K562 (cell line): ENCODE data around the gene ISG20.

Experiments
- ARID2 ChIP-seq: fragments of 450-650 bp; IDR thresholded peaks from 2 replicates; pipeline ENCODE4 v1.6.1; 2017; ENCODE audit warnings: antibody characterized with exemption, mild to moderate bottlenecking
- FOXM1 ChIP-seq, 2 experiments: fragments of 450-650 bp in 1 of 2; sonication (generic) in 1 of 2; formaldehyde crosslinking in 1 of 2; IDR thresholded peaks; 2 replicates each; pipeline versions ENCODE4 v1.6.1 to v1.9.0; 2017 to 2022; ENCODE audit warnings: low read depth in 2 of 2, mild to moderate bottlenecking in 2 of 2, missing genetic modification reagents in 1 of 2, moderate library complexity in 1 of 2
- ZKSCAN1 ChIP-seq: fragments of 150-350 bp; IDR thresholded peaks from 2 replicates; pipeline ENCODE4 v1.6.1; 2016; ENCODE audit warnings: low read depth, low read length
- ZNF384 ChIP-seq: IDR thresholded peaks from 2 replicates; pipeline ENCODE4 v1.6.1; 2012; ENCODE audit warnings: low read depth, low read length, improper control_type of control experiment
- TF ChIP-seq, protein P1 (sequence below): sonication (generic); formaldehyde crosslinking; IDR thresholded peaks from 2 replicates; pipeline ENCODE4 v1.8.0; 2022; ENCODE audit warnings: mild to moderate bottlenecking, missing genetic modification reagents
- TF ChIP-seq, protein P2 (sequence below): sonication (generic); formaldehyde crosslinking; IDR thresholded peaks from 2 replicates; pipeline ENCODE4 v1.9.0; 2022; ENCODE audit warnings: mild to moderate bottlenecking, missing genetic modification reagents

DNA sequence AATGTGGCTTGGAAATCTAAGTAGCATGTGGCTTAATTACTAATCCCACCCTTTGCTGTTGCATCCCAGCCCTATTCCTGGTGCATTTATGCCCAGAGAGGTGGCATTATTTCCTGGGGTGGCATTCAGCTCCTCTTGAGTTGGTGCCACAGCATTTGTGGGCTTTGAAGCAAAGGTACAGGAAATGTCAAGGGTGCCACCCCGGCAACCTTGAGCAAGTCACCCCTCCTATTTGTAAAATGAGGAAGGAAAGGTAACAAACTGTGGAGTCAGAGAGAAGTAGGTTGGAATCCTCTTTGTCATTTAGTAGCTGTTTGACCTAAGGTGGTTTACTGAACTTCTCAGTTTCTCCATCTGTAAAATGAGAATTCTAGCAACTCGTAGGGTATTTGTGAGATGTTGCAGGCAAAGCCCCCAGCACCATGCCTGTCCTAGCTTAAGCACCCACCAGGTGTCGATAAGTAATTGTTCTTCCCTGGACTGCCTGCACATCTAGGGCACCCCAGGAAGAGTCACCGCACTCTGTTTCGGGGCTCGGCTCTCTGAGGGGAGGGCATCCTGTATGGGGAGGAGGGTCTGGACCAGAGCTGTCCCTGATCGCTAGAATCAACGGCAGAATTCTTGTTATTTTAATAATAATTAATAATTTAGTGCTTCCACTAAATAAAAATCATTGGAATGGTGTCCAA, 17.1 kb downstream of the ISG20 start:
- no peak for TF ChIP-seq ZKSCAN1
- TF ChIP-seq, protein P1, sequence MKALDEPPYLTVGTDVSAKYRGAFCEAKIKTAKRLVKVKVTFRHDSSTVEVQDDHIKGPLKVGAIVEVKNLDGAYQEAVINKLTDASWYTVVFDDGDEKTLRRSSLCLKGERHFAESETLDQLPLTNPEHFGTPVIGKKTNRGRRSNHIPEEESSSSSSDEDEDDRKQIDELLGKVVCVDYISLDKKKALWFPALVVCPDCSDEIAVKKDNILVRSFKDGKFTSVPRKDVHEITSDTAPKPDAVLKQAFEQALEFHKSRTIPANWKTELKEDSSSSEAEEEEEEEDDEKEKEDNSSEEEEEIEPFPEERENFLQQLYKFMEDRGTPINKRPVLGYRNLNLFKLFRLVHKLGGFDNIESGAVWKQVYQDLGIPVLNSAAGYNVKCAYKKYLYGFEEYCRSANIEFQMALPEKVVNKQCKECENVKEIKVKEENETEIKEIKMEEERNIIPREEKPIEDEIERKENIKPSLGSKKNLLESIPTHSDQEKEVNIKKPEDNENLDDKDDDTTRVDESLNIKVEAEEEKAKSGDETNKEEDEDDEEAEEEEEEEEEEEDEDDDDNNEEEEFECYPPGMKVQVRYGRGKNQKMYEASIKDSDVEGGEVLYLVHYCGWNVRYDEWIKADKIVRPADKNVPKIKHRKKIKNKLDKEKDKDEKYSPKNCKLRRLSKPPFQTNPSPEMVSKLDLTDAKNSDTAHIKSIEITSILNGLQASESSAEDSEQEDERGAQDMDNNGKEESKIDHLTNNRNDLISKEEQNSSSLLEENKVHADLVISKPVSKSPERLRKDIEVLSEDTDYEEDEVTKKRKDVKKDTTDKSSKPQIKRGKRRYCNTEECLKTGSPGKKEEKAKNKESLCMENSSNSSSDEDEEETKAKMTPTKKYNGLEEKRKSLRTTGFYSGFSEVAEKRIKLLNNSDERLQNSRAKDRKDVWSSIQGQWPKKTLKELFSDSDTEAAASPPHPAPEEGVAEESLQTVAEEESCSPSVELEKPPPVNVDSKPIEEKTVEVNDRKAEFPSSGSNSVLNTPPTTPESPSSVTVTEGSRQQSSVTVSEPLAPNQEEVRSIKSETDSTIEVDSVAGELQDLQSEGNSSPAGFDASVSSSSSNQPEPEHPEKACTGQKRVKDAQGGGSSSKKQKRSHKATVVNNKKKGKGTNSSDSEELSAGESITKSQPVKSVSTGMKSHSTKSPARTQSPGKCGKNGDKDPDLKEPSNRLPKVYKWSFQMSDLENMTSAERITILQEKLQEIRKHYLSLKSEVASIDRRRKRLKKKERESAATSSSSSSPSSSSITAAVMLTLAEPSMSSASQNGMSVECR (CRISPR knock-in tag): no peak
- no peak for TF ChIP-seq FOXM1 (IDR thresholded peaks at IDR 0.05; ENCODE audit: low read depth)
- TF ChIP-seq FOXM1 (CRISPR knock-in tag; IDR thresholded peaks at IDR 0.05; ENCODE audit: low read depth): no peak
- TF ChIP-seq ZNF384: no peak
- TF ChIP-seq, protein P2, sequence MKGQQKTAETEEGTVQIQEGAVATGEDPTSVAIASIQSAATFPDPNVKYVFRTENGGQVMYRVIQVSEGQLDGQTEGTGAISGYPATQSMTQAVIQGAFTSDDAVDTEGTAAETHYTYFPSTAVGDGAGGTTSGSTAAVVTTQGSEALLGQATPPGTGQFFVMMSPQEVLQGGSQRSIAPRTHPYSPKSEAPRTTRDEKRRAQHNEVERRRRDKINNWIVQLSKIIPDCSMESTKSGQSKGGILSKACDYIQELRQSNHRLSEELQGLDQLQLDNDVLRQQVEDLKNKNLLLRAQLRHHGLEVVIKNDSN: no peak
- TF ChIP-seq ARID2: no peak
